ENCODE data around the gene SPCS2.
"Not testable (repeated sequence)": the region's sequence is repeated elsewhere in the genome, so short reads cannot be mapped to it uniquely, and the experiment has no call there.

- not testable (repeated sequence) for TF ChIP-seq ATF1 (CRISPR knock-in tag; IDR thresholded peaks at IDR 0.05); TCF7 (CRISPR knock-in tag; IDR thresholded peaks at IDR 0.05; ENCODE audit: low read depth); CTCF (IDR thresholded peaks at IDR 0.05); OVOL2 (CRISPR knock-in tag; IDR thresholded peaks at IDR 0.05; ENCODE audit: borderline replicate concordance); RELA (CRISPR knock-in tag; IDR thresholded peaks at IDR 0.05; ENCODE audit: borderline replicate concordance); GABPB1 (CRISPR knock-in tag; IDR thresholded peaks at IDR 0.05); ATF3 (CRISPR knock-in tag; conservative IDR thresholded peaks at IDR 0.05); MAX (CRISPR knock-in tag; IDR thresholded peaks at IDR 0.05); ESRRA (CRISPR knock-in tag; IDR thresholded peaks at IDR 0.05; ENCODE audit: borderline replicate concordance); ZSCAN18 (CRISPR knock-in tag; IDR thresholded peaks at IDR 0.05)
These were observed 71.3 kb downstream of the SPCS2 start for GRCh38 chr11:75020328-75020727.
